PC-3 (cell line): Measurements from ENCODE around the gene JARID2.

ENCODE experiments used
- EZH2 ChIP-seq: fragments of 300-600 bp; sonication (generic); IDR thresholded peaks from one replicate; pipeline ENCODE4 v1.6.1; 2017; ENCODE audit warnings: antibody characterized with exemption, mild to moderate bottlenecking, low read length; ENCODE audit not compliant: unreplicated experiment
- EZH2phosphoT487 ChIP-seq: fragments of 300-600 bp; sonication (generic); IDR thresholded peaks from 2 replicates; pipeline ENCODE4 v1.6.1; 2018; ENCODE audit warnings: mild to moderate bottlenecking, antibody characterized with exemption, low read length, borderline replicate concordance

DNA sequence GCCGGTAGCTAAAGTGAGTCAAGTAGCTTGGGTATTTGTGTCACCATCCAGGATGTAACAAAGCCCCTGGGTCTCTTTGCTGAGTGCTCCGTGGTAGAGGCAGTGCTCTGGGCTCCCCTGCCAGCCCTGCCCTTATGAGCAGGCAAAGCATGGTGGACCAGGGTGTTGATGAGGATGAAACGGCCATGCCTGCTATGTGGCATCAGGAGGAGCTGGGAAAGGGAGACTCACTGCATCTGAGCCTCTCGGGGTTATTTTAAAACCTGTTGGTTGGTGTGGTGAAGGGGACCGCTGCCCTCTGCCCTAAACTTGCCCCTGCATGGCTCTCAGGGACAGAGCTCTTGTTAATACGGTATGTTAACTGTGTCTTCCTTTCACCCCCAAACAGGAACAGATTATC is 273.8 kb downstream of the JARID2 start:
- TF ChIP-seq EZH2 (no peak), EZH2phosphoT487 (no peak)
